Mesendoderm (in vitro differentiated cells): Measurements from ENCODE around the gene FOXE3.

Source experiments
- DNase-seq: peaks from one replicate; pipeline ENCODE4 v3.0.0; 2013
- H2AK5ac ChIP-seq: 2 replicates; pipeline ENCODE4 v1.6.1; 2013; ENCODE audit warnings: low read length, inconsistent platforms
- H2BK120ac ChIP-seq: 2 replicates; pipeline ENCODE4 v1.6.1; 2013; ENCODE audit warnings: low read depth, mild to moderate bottlenecking, low read length, moderate library complexity, mixed read lengths
- H2BK15ac ChIP-seq: replicated peaks from 2 replicates; pipeline ENCODE4 v1.6.1; 2013; ENCODE audit warnings: low read depth, mild to moderate bottlenecking, moderate library complexity
- H2BK5ac ChIP-seq: 2 replicates; pipeline ENCODE4 v1.6.1; 2013; ENCODE audit warnings: low read length, inconsistent platforms
- H3K18ac ChIP-seq: 2 replicates; pipeline ENCODE4 v1.6.1; 2013; ENCODE audit warnings: mild to moderate bottlenecking, low read length, mixed read lengths
- H3K23ac ChIP-seq: one replicate; pipeline ENCODE4 v1.6.1; 2013; ENCODE audit warnings: low read length
- H3K27ac ChIP-seq: 2 replicates; pipeline ENCODE4 v1.5.1; 2013; ENCODE audit warnings: low read depth, mild to moderate bottlenecking, inconsistent platforms, low read length, moderate library complexity
- H3K27me3 ChIP-seq: 2 replicates; pipeline ENCODE4 v1.6.1; 2013; ENCODE audit warnings: low read length, control low read depth, mild to moderate bottlenecking, inconsistent platforms; ENCODE audit not compliant: insufficient read depth, poor library complexity
- H3K36me3 ChIP-seq: 2 replicates; pipeline ENCODE4 v1.6.1; 2013; ENCODE audit warnings: low read length, inconsistent platforms; ENCODE audit not compliant: control insufficient read depth, insufficient read depth
- H3K4ac ChIP-seq: one replicate; pipeline ENCODE4 v1.6.1; 2013; ENCODE audit warnings: low read depth, mild to moderate bottlenecking, low read length, moderate library complexity
- H3K4me1 ChIP-seq: 2 replicates; pipeline ENCODE4 v1.6.1; 2013; ENCODE audit warnings: low read depth, low read length, inconsistent platforms; ENCODE audit not compliant: control insufficient read depth
- H3K4me2 ChIP-seq: 2 replicates; pipeline ENCODE4 v1.6.1; 2013; ENCODE audit warnings: low read length
- H3K4me3 ChIP-seq: 2 replicates; pipeline ENCODE4 v1.5.1; 2013; ENCODE audit warnings: mild to moderate bottlenecking, low read length
- H3K56ac ChIP-seq: one replicate; pipeline ENCODE4 v1.6.1; 2013; ENCODE audit warnings: low read length
- H3K79me1 ChIP-seq: 2 replicates; pipeline ENCODE4 v1.6.1; 2013; ENCODE audit warnings: low read length, inconsistent platforms
- H3K79me2 ChIP-seq: 2 replicates; pipeline ENCODE4 v1.6.1; 2013; ENCODE audit warnings: mild to moderate bottlenecking, low read length; ENCODE audit not compliant: control insufficient read depth, insufficient read depth
- H3K9ac ChIP-seq: 2 replicates; pipeline ENCODE4 v1.6.1; 2013; ENCODE audit warnings: low read length, inconsistent platforms
- H4K5ac ChIP-seq: one replicate; pipeline ENCODE4 v1.6.1; 2013; ENCODE audit warnings: low read length
- H4K8ac ChIP-seq: one replicate; pipeline ENCODE4 v1.6.1; 2013; ENCODE audit warnings: low read depth, mild to moderate bottlenecking, control low read depth, low read length, moderate library complexity
- WGBS: extraction: QIAGEN DNeasy Blood & Tissue Kit; methylation state at CpG from one replicate; pipeline ENCODE4 v1.1.7; 2013; ENCODE audit warnings: low lambda C conversion rate, missing lambda C conversion rate; ENCODE audit not compliant: insufficient coverage; ENCODE audit errors: extremely low coverage; 5-methylcytosine and 5-hydroxymethylcytosine counted together

Gene FOXE3

DNA sequence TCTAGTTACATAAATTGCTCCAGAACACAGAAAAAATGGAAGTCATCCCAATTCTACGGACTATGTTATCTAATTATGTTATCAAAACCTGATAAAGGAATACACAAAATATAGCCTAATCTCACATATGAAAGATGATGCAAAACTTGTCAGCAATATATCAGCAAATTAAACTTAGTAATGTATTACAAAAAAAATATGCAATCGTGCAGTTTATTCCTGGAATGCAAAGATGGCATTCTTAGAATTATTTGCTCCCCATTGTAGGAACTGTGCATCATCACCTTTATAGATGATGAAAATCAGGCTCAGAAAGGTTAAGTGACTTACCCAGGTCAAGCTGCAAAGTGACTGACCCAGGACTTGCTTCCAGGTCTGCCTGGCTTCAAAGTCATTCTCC lies 7.8 kb downstream of the FOXE3 start:
- Histone ChIP-seq H3K27me3 (peaks cover 17% of the 10 kb centered on the region), H3K4me3 (no peak overlapping the region), H3K36me3 (no peaks in the 10 kb centered on the region), H3K9ac (no peak overlapping the region), H3K79me2 (no peaks in the 10 kb centered on the region), H2BK120ac (no peak overlapping the region), H3K27ac (no peak overlapping the region), H3K4me1 (peaks cover 4% of the 10 kb centered on the region), H3K23ac (no peak overlapping the region), H2AK5ac (no peak overlapping the region), H3K18ac (no peak overlapping the region), H3K4ac (no peak overlapping the region), H2BK5ac (no peak overlapping the region), H2BK15ac (no peak overlapping the region), H4K5ac (no peak overlapping the region), H3K79me1 (no peaks in the 10 kb centered on the region), H3K4me2 (no peak overlapping the region), H4K8ac (no peak overlapping the region), H3K56ac (no peak overlapping the region)
- WGBS: no CpG with 5 or more reads among the region's 2 CpGs
- DNase-seq: no peak

DNA sequence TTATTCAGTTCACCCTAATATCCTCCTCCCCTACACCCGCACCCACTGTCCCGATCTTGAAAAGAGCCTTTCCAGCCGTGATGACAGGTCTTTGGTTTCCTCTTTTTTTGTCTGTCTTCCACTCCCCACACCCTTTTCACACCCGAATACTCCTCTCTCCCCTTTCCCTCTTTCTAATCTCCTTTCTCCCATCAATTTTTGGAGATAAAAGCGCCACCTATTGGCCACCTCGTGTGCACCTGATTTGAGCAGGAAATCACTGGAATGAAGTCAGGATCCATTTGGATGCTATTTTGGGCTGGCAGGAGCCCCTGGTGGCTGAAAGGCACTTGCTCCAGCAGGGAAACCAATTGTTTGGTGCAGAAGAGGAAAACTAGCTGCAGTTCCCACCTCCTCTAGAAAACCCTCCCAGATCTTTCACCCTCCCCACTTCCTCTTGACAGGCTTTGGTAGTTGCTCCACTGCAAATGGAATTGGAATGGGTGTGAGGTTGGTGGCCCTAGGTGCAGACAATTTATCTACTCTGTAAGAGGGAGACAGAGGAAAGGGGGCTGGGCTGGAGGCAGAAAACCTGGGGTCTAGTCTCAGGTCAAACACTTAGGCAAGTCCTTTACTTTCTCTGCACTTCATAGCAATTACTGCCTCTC lies 8.4 kb downstream of the FOXE3 start:
- Histone ChIP-seq H3K4me3 (no peak overlapping the region), H3K56ac (no peak overlapping the region), H3K27ac (no peak overlapping the region), H3K79me2 (no peaks in the 10 kb centered on the region), H4K5ac (no peak overlapping the region), H3K4ac (no peak overlapping the region), H2BK120ac (no peak overlapping the region), H3K9ac (no peak overlapping the region), H3K36me3 (no peaks in the 10 kb centered on the region), H3K4me1 (peaks cover 4% of the 10 kb centered on the region), H2BK5ac (no peak overlapping the region), H3K27me3 (peaks cover 12% of the 10 kb centered on the region), H2BK15ac (no peak overlapping the region), H3K18ac (no peak overlapping the region), H3K23ac (no peak overlapping the region), H2AK5ac (no peak overlapping the region), H3K79me1 (no peaks in the 10 kb centered on the region), H3K4me2 (no peak overlapping the region), H4K8ac (no peak overlapping the region)
- no CpG with 5 or more reads among the region's 6 CpGs for WGBS
- peak; percentile 96 for DNase-seq

DNA sequence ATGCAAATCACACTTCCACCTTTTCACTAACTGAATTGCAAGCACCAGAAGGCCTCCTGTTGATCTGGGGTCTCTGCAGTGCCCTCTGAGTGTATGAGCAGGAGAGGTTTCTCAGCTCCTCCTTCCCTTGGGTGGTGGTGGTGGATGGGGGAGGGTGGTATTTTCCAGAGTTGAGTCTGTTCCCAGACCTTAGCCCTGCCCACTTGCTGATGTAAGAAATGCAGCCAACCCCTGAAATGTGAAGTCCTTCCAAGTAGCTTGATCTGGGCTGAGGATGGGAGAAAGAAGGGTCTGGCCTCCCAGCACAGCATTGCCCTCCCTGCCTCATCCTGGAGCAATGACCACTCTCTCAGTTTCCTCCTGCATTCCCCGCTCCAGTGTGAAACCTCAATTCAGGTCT lies 15.4 kb downstream of the FOXE3 start:
- no peak overlapping the region for H3K4me3 ChIP-seq
- H3K18ac ChIP-seq: no peak overlapping the region
- no peak overlapping the region for H2AK5ac ChIP-seq
- H3K4me1 ChIP-seq: peaks cover 16% of the 10 kb centered on the region
- no peak overlapping the region for H2BK5ac ChIP-seq
- H3K79me2 ChIP-seq: no peaks in the 10 kb centered on the region
- H4K5ac ChIP-seq: no peak overlapping the region
- no peaks in the 10 kb centered on the region for H3K36me3 ChIP-seq
- peaks cover 38% of the 10 kb centered on the region for H3K27me3 ChIP-seq
- no peak overlapping the region for H3K56ac ChIP-seq
- H2BK15ac ChIP-seq: no peak overlapping the region
- no CpG with 5 or more reads among the region's 1 CpG for WGBS
- H3K4ac ChIP-seq: no peak overlapping the region
- no peak overlapping the region for H3K23ac ChIP-seq
- H3K9ac ChIP-seq: no peak overlapping the region
- peak; percentile 93 for DNase-seq
- H3K27ac ChIP-seq: no peak overlapping the region
- no peak overlapping the region for H2BK120ac ChIP-seq
- no peak overlapping the region for H4K8ac ChIP-seq
- no peak overlapping the region for H3K4me2 ChIP-seq
- H3K79me1 ChIP-seq: no peaks in the 10 kb centered on the region

DNA sequence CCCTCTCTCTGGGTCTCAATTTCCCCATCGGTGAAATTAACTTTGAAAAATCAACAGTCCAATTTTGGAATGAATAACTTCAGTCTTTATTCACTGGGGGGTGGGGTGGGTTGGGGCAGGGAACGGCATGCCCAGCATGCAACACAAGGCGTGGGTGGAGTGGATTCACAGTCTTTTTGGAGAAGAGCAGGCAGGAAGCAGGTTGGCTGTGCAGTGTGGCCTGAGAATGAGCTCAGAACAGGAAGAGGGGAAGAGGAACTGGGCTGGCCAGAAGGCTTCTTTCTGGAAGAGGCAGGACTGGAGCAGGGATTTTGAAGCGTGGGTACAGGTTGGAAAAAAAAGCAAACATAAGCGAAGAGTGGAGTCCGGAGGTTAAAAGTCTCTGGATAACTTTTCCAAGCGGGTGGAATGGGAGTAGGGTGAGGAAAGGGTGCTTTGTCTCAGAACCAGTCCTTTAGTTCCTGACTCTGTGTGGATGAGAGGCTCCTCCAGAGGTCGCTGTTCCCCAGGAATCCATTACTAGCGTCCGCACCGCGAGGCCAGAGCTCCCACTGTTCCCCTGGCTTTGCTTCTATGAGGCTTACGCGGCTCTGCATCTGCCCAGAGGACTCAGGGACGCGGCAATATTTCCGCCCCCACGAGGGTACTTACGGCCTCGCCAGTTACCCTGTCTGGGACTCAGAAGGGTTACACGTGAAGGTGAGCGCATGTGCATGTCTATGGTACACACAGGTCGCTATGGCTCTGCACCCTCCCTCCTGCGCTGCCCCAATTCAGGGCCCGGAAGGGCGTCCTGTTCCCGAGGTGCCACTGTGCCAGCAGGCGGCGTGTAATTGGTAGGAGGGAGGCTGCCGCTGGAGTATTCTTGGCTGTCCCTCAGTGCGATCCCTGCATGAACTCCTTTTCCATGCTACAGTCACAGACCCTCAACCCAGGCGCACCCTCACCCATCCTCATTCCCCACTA lies 16.3 kb downstream of the FOXE3 start:
- no peak overlapping the region for H4K5ac ChIP-seq

DNA sequence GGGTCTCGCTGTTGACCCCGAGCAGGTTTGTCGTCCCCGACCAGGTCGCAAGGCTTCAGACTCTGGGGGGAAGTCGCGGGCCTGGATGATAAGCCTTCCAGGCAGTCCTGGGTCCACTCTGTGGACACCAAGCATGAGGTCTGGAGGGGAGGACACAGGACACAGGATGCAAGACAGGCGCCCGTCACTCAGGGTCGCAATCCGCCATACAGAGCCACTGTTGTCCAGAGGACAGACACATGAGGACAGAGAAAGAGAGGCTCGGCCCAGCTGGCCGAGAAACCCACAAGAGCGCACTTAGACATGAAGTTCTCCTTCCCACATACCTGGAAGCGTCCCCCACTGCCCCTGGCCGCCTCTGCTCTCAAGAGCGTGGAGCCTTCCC lies 16.9 kb downstream of the FOXE3 start:
- Histone ChIP-seq H3K4me2 (peak overlapping the region; percentile 89), H2AK5ac (no peak overlapping the region), H3K4me3 (no peak overlapping the region), H3K9ac (no peak overlapping the region), H2BK5ac (no peak overlapping the region), H3K27ac (no peak overlapping the region), H3K79me1 (no peaks in the 10 kb centered on the region), H4K8ac (no peak overlapping the region), H3K56ac (peak overlapping the region; percentile 65), H3K18ac (no peak overlapping the region), H2BK120ac (no peak overlapping the region), H3K36me3 (no peaks in the 10 kb centered on the region), H2BK15ac (no peak overlapping the region), H3K23ac (peak overlapping the region; percentile 50), H3K4me1 (peaks cover 16% of the 10 kb centered on the region), H3K27me3 (peaks cover 38% of the 10 kb centered on the region), H4K5ac (no peak overlapping the region), H3K4ac (no peak overlapping the region), H3K79me2 (no peaks in the 10 kb centered on the region)
- DNase-seq: no peak
- WGBS: no CpG with 5 or more reads among the region's 17 CpGs

More for the DNA sequence above, 16.3 kb downstream of the FOXE3 start:
- no peak overlapping the region for H4K8ac ChIP-seq
- H3K4me3 ChIP-seq: peak overlapping the region; percentile 25
- no peaks in the 10 kb centered on the region for H3K79me2 ChIP-seq
- H3K23ac ChIP-seq: peak overlapping the region; percentile 50
- H3K4me2 ChIP-seq: peak overlapping the region; percentile 89
- H3K9ac ChIP-seq: peak overlapping the region; percentile 60
- H2BK15ac ChIP-seq: no peak overlapping the region
- no peak overlapping the region for H3K18ac ChIP-seq
- peak; percentile 92 for DNase-seq
- peaks cover 16% of the 10 kb centered on the region for H3K4me1 ChIP-seq
- H2BK5ac ChIP-seq: no peak overlapping the region
- no peak overlapping the region for H2AK5ac ChIP-seq
- H3K27ac ChIP-seq: no peak overlapping the region
- no CpG with 5 or more reads among the region's 32 CpGs for WGBS
- peak overlapping the region; percentile 65 for H3K56ac ChIP-seq
- H3K4ac ChIP-seq: no peak overlapping the region
- peaks cover 38% of the 10 kb centered on the region for H3K27me3 ChIP-seq
- no peaks in the 10 kb centered on the region for H3K36me3 ChIP-seq
- H2BK120ac ChIP-seq: no peak overlapping the region
- no peaks in the 10 kb centered on the region for H3K79me1 ChIP-seq
